ENCODE results near the gene FRMPD2. TPM values are rescaled to one million over a fixed set of nuclear protein-coding genes. Genes with fewer than 3 reads are reported as not detected.

Gene FRMPD2
- total RNA-seq, 1 experiment from 2014 or later, result 0.30 TPM

GRCh38 chr10:48187713-48188485 is 86.6 kb downstream of the FRMPD2 start:
- Histone ChIP-seq H3K4me1 (ENCODE audit: control insufficient read depth in 1 of 2, insufficient read depth in 2 of 2, low read length in 2 of 2) (no peaks in the 10 kb centered on the region), H3K9me3 (ENCODE audit: control insufficient read depth in 1 of 2, insufficient read depth in 1 of 2, low read depth in 1 of 2, low read length in 2 of 2) (no peaks in the 10 kb centered on the region), H2AFZ (ENCODE audit: low read depth, low read length, poor library complexity, severe bottlenecking) (no peak overlapping the region), H3K9ac (ENCODE audit: low read length) (no peak overlapping the region), H3K9me2 (ENCODE audit: insufficient read depth) (no peaks in the 10 kb centered on the region), H3K79me2 (ENCODE audit: insufficient read depth, low read length) (no peaks in the 10 kb centered on the region), H3K4me3 (replicated peaks in 1 of 2; ENCODE audit: low read depth in 1 of 2, low read length in 2 of 2) (no peak overlapping the region), H3K27me3 (ENCODE audit: insufficient read depth, low read length) (no peaks in the 10 kb centered on the region; the same call in 1 of the 2 replicates), H3K4me2 (ENCODE audit: low read length) (no peak overlapping the region), H3K36me3 (ENCODE audit: control insufficient read depth in 1 of 2, insufficient read depth in 2 of 2, low read length in 2 of 2) (no peaks in the 10 kb centered on the region), H4K20me1 (ENCODE audit: insufficient read depth) (no peaks in the 10 kb centered on the region), H3K27ac (ENCODE audit: low read depth, low read length) (no peak overlapping the region)
- intact Hi-C loops (cut with micrococcal nuclease), result no loop called here
- TF ChIP-seq JUND (IDR thresholded peaks at IDR 0.05), result no peak
- no peak for TF ChIP-seq CBX3 (IDR thresholded peaks at IDR 0.05; ENCODE audit: low read depth)
- TF ChIP-seq EZH2phosphoT487 (IDR thresholded peaks at IDR 0.05; ENCODE audit: borderline replicate concordance), result no peak
- TF ChIP-seq ZFX (IDR thresholded peaks at IDR 0.05), result no peak
- no peak for TF ChIP-seq REST (IDR thresholded peaks at IDR 0.05; ENCODE audit: low read depth)
- TF ChIP-seq ATF3 (IDR thresholded peaks at IDR 0.05), result no peak
- TF ChIP-seq FOSL1 (IDR thresholded peaks at IDR 0.05; ENCODE audit: low read depth), result no peak
- TF ChIP-seq SRF (IDR thresholded peaks at IDR 0.05; ENCODE audit: low read depth), result no peak
- TF ChIP-seq EGR1 (IDR thresholded peaks at IDR 0.05; ENCODE audit: low read depth), result no peak
- TF ChIP-seq CEBPB (IDR thresholded peaks at IDR 0.05; ENCODE audit: low read depth), result no peak
- TF ChIP-seq ZBTB33 (IDR thresholded peaks at IDR 0.05; ENCODE audit: extremely low read depth, insufficient replicate concordance, low read length), result no peak
- no peak for TF ChIP-seq SP1 (IDR thresholded peaks at IDR 0.05; ENCODE audit: low read depth)
- no peak for TF ChIP-seq POLR2A (IDR thresholded peaks at IDR 0.05; ENCODE audit: borderline replicate concordance, extremely low read depth, insufficient read depth, insufficient read length)
- TF ChIP-seq MAX (IDR thresholded peaks at IDR 0.05), result no peak
- ATAC-seq (no peak), DNase-seq (ENCODE audit: low read depth, low spot score) (no peak)
- ChIA-PET RAD21 (ENCODE audit: low non-redundant PET in 1 of 2, low total read pairs in 2 of 2, uncharacterized antibody in 2 of 2, unreplicated experiment in 2 of 2) (no interaction called here), POLR2A (no interaction called here), CTCF (no interaction called here)
- no TSS peak for BruUV-seq (replicated peaks)
